T47D (cell line): ENCODE data around the gene KMT5C.

Source experiments
- DNase-seq, 2 experiments: peaks; one replicate each; pipeline versions ENCODE4 v3.0.0 to v3.0.0-alpha.2; 2011 to 2012; ENCODE audit warnings: low read depth in 1 of 2, low spot score in 1 of 2
- JUND ChIP-seq: IDR thresholded peaks from 2 replicates; pipeline ENCODE4 v1.6.1; 2012; ENCODE audit warnings: low read depth
- in situ Hi-C: cut with HindIII; loops from 2 replicates; pipeline ENCODE4 v1.10.0; 2016; ENCODE audit warnings: low sequenced_read_pairs, low pct_unique_long_range_greater_than_20kb

Gene KMT5C

GRCh38 chr19:55383279-55384130 is 43.8 kb downstream of the KMT5C start:
- TF ChIP-seq JUND: no peak
- in situ Hi-C loops: no loop called here
- peak; percentile 55 to 83 for DNase-seq

DNA sequence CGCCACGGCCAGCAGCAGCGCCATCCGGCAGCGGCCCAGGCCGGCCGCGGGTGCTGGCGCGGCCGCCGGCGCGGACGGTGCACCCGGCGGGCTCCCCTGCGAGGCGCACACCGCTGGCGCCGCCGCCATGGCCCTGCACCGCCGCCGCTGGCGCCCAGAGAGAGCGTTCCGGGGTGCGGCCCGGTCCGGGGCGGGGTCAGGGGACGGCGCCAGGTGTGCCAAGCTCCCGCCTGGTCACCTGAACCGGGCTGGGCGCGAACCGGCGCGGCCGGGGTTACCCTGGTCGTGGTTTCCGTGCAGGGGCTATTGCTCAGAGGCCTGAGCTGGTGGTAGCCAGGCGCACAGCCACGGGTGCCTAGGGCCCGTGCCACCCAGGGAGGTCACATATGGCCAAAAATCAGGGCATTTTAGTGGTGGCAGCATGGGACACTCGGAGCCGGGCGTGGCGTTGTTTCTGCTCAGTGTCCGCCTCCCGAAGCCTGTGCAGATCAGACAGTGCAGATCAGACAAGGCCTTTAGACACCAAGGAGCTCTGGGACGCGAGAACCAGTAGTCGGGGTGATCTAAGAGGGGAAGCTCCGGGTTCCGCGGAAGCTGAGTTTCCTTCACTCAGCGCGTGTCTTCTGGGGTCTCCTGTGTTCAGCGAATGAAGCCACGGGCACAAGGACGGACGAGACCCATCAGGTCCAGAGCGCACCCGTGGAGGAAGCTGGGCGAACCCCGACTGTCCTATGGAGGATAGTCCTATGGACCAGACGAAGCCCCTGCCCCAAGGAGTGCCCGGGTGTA is 44.6 kb downstream of the KMT5C start, which contains the start of gene TMEM238:
TSS of gene TMEM238 (minus strand) at position 162 of the 789 bp plus-strand sequence. CDS start at position 129, 33 bp downstream.
- TF ChIP-seq JUND: no peak
- peak; percentile 63 to 65 for DNase-seq
- in situ Hi-C loops: no loop called here

GRCh38 chr19:55384920-55385723 is 45.4 kb downstream of the KMT5C start:
- DNase-seq: peak; percentile 85 to 94
- no peak for TF ChIP-seq JUND
- in situ Hi-C loops: no loop called here

DNA sequence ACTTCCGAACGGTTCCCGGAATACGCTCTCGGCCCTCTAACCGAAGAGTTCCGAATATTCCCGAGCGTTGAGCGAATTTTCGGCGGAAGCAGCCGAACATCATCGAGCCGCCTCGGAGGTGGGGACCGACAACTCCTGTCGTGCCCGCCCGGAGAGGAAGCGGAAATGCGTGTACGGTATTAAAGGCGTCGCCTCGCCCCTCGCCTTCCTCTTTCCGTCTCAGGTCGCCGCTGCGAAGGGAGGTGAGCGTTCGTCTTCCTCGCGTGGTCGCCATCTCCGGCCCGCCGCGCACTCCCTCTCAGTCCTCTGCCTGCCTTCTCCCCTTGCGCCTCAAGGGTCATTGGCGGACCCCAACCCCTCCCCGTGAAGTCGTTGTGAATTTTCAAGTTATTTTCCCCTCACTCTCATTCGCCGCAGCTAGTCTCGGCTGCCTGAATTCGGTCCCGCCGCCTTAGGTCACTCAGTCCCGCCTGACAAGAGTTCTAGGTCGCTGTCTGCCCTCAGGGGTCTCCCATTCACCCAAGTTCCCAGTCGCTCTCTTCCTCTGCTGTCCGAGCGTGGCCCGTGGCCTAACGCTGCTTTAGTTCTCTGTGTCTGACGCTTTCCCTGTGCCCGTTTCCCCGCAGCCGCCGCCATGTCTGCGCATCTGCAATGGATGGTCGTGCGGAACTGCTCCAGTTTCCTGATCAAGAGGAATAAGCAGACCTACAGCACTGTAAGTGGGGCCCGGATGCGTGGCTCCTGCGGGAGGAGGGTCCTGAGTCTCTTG is 46.2 kb downstream of the KMT5C start, which contains the start of gene RPL28:
TSS of gene RPL28 (plus strand) at position 209 of the 769 bp plus-strand sequence. CDS start at position 635, 426 bp downstream.
- TF ChIP-seq JUND: no peak
- peak; percentile 73 to 98 for DNase-seq
- in situ Hi-C loops: no loop called here

DNA sequence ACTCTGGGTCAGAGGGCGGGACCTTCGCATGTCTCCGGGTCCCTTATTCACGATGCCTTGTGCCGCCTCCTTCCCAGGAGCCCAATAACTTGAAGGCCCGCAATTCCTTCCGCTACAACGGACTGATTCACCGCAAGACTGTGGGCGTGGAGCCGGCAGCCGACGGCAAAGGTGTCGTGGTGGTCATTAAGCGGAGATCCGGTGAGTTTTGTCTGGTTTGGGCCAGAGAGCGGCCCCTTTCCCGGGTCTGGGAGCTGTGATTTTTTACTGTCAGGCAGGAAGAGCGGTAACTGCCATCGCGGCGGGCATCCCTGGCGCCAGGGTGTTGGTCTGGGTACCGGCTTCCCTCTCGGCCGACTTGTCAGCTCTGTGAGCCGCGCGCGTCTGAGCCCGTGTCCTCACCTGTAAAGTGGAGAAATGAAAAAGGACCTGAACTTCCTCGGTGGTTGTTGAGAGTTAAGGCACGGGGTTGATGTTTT is 46.9 kb downstream of the KMT5C start:
- no peak for DNase-seq
- in situ Hi-C loops: no loop called here
- TF ChIP-seq JUND: no peak

DNA sequence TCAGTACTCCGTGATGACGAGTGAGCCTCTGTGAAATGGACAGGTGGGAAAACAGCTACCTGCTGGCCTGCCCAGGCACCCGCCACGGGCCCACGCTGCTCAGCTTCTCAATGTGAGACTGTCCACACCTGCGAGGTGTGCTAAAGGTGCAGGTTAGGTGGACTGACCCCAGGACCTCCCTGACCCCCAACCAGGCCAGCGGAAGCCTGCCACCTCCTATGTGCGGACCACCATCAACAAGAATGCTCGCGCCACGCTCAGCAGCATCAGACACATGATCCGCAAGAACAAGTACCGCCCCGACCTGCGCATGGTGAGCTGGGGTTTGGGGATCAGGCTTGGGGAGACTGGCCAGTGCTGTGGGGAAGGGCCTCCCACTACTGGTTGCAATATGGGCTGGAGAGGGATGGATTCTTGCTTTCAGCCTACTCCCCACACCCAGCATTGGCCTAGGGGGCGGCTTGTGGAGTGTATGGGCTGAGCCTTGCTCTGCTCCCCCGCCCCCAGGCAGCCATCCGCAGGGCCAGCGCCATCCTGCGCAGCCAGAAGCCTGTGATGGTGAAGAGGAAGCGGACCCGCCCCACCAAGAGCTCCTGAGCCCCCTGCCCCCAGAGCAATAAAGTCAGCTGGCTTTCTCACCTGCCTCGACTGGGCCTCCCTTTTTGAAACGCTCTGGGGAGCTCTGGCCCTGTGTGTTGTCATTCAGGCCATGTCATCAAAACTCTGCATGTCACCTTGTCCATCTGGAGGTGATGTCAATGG is 48.2 kb downstream of the KMT5C start:
- in situ Hi-C loops: no loop called here
- TF ChIP-seq JUND: no peak
- no peak for DNase-seq

- no peak for DNase-seq
- in situ Hi-C loops: no loop called here
- no peak for TF ChIP-seq JUND
Observed at GRCh38 chr19:55389386-55390317, 50.0 kb downstream of the KMT5C start.

DNA sequence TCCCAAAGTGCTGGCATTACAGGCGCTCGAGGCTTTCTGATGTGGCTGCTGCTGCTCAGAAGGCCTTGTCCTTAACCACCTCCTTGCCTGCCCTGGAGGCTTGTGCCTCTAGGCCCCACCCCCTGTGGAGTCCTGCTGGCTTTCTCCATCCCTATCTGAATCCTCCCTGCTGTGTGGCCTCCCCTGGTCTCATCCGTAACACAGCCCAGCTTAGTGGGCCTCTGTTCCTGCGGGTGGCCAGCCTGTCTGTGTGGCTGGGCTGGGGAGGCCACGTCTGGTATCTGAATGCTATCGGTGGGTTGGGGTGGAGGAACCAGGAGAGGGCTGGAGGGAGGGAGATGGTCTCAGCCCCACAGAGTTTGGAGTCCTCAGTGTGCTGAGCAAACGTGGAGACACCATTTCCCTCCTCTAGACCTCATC is 50.8 kb downstream of the KMT5C start:
- no peak for DNase-seq

DNA sequence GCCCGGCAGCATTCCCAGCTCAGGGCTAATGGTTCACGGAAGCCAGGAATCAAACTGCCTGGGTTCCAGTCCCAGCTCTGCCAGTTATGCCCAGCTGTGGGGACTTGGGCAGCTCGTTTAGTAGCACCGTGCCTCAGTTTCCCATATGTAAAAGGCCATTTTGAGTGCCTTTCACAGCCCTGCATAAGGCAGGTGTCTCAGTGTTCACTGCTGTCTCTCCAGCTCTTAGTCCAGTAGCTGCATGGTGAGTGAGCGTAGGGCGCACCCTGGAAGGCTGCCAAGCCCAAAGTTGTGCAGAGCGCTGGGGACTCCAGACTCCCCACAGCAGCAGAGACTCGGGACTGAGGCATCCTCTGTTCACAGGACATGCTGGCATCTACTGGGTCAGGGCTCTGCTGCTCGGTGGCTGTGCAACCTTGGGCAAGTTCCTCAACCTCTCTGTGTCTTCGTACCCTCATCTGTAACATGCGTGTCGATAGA is 51.6 kb downstream of the KMT5C start:
- DNase-seq: no peak
- no peak for TF ChIP-seq JUND
- in situ Hi-C loops: no loop called here

More for the DNA sequence above, 50.8 kb downstream of the KMT5C start:
- in situ Hi-C loops: no loop called here
- TF ChIP-seq JUND: no peak
